HG03095 (cell line): ENCODE data around the gene FAM184B.
"Not testable (repeated sequence)": the region's sequence is repeated elsewhere in the genome, so short reads cannot be mapped to it uniquely, and the experiment has no call there.

Experiments
- ATAC-seq: cut with Tn5 transposase; IDR thresholded peaks from one replicate; pipeline ENCODE4 v1.9.1; 2021; ENCODE audit warnings: moderate library complexity; ENCODE audit not compliant: unreplicated experiment

FAM184B gene

DNA sequence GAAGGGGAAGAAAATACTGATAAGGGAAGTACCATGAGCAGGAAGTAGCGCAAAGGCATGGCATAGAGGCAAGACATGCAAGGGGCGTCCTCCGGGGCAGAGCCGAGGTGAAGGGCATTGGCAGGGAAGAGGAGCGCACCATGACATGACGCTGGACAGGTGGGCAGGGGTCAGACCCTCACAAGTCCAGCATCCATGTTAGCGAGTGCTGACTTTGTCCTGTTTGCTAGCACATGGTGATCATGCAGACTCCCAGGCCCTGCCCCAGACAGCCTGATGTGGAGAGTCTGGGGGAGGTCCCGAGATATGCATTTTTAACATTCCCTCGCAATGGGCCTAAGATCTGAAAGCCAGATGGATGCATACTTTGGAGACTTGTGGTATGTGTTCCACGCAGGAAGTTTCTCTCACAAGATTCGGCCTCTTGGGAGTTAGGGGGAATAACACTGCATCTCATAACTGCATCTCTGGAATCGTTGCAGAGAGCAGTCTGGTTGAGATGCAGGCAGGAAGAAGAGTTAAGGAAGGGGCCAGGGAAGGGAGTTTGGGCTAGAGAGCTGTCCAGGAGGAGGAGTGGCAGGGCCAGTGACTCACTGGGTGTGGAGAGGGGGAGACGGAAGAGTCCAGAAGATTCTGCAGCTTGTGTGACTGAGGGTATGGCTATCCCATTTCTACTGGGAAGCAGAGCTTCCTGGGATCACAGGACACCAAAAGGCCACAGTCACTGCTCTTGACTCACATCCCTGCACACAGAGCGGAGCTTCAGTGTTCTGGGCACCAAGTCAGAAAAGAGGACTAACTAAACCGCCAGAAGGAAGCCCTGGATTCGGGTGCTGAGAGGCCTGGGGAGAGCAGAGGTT lies 59.7 kb downstream of the FAM184B start:
- ATAC-seq = no peak

GRCh38 chr4:17719106-17719505 lies 62.3 kb downstream of the FAM184B start:
- ATAC-seq = no peak

- no peak for ATAC-seq
Observed at GRCh38 chr4:17718471-17718870, 63.0 kb downstream of the FAM184B start.

DNA sequence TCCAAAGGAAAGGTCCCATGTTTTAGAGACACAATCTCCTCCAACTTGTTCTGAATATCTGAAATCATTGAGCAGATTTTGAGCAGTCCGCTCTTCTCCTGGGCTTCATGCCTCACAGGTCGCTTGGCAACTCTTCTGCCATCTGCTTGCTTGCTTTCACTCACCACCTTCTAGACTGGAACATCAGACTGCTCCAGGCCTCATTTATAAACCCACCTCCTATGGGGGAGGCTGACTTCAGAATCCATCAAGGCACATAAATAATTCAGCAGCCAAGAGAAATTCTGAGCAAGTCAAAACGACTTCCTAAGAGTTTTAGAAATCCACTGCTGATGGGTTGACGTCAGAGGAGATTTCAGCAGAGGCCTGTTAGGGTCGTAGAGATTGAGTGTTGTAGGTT lies 64.1 kb downstream of the FAM184B start:
- no peak for ATAC-seq

GRCh38 chr4:17715511-17715910 lies 65.9 kb downstream of the FAM184B start:
- no peak for ATAC-seq

GRCh38 chr4:17713779-17714178 lies 67.6 kb downstream of the FAM184B start:
- no peak for ATAC-seq

- no peak for ATAC-seq
Observed at GRCh38 chr4:17712166-17712565, 69.3 kb downstream of the FAM184B start.

- not testable (repeated sequence) for ATAC-seq
Observed at GRCh38 chr4:17711206-17711605, 70.2 kb downstream of the FAM184B start.

- no peak for ATAC-seq
Observed at GRCh38 chr4:17709763-17710068, 71.7 kb downstream of the FAM184B start.

DNA sequence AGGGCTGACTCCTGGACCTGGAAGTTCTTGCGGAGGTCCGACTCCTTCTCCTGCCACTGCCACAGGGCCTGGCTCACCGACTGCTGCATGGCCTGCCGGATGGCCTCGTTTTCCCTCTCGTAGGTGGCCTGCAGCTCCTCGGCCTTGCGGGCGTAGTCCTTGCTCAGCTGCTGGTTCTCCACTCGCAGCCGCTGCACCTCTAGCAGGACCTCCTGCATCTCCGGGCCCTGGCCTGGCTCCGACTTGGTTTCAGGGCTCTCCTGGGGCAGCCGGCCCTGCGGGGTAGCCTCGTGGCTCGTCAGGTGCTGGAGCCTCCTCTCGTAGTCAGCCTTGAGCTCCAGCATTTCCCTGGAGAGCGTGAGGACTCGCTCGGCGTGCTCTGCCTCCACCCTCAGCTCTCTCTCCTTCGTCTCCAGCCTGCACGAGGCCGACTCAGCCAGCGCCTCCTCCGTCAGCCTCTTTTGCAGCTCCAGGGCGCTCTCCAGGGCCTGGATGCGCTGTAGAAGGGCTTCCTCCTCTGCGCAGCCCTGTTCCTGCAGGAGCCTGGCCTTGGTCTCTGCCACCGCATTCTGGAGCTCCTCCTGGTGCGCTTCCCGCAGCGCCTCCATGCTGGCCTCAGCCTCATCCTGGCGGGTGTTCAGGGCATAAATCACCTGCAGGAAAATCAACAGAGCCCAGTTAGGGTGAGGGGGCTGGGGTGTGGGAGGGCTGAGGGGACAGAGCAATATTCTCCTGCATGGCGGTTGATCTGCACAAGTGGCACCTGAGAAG lies 72.2 kb downstream of the FAM184B start:
- no peak for ATAC-seq

DNA sequence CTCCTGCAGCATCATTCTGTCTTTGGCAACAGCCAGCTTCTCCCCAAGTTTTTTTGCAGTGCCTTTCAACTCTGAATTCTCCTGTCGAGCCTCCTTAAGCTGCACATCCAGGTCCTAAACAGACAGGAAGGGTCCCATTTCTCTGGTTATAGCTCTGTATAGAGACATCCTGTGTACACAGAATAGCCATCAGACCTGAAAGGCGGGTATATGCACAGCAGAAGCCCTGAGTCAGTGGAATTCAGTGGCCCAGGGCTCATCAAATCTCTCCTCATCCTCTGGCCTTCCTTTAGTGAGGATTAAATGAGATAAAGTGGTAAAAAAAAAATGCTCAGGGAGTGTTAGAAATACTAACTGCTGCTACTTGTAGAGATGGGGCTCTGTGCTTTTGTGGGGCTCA lies 73.8 kb downstream of the FAM184B start:
- ATAC-seq = no peak

- ATAC-seq = no peak
Observed at GRCh38 chr4:17705107-17705506, 76.3 kb downstream of the FAM184B start.

DNA sequence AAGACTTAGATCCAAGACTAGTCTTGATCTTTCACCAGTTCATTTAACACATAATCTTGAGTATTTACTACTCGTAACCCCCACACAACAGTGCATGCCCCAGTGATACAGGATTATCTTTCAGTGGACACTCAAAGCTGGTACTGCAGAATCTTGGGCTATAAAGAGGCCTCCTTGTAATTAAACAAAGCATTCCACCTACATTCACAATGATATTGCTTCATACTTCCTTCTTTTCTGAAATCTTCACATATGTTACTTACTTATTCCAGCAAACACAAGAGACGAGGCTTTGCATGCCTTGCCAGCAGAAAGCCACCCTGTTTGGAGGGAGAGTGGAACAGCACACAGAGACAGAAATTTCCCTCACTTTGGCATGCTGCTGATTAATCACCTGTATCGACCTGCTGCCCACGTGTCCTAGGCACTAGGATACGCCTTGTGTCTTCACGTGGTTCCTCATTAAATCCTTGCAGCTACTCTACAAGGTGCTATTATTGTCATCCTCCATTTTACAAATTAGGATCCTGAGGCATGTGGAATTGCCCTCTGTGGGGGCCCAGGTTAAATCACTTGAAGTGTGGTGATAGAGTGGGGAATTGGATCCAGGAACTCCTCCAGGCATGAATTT lies 77.3 kb downstream of the FAM184B start:
- ATAC-seq = no peak

GRCh38 chr4:17702641-17703040 lies 78.8 kb downstream of the FAM184B start:
- ATAC-seq = no peak

DNA sequence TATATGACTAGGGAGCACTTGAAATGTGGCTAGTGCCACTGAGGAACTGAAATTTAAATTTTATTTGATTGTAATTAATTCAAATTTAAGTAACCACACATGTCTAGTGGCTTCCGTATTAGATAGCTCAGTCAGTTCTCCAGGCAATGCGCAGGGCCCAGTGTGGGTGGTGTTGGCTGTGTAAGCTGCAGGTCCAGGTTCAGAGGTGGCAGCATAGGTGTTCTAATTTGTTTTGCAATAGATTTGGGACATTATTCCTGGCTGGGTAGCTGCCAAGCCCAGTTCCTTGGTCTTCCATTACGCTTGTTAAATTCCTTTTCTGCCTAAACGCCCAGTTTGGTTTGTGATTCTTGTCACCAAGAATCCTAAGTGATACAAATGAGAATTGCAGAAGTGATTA lies 79.5 kb downstream of the FAM184B start:
- ATAC-seq = no peak

DNA sequence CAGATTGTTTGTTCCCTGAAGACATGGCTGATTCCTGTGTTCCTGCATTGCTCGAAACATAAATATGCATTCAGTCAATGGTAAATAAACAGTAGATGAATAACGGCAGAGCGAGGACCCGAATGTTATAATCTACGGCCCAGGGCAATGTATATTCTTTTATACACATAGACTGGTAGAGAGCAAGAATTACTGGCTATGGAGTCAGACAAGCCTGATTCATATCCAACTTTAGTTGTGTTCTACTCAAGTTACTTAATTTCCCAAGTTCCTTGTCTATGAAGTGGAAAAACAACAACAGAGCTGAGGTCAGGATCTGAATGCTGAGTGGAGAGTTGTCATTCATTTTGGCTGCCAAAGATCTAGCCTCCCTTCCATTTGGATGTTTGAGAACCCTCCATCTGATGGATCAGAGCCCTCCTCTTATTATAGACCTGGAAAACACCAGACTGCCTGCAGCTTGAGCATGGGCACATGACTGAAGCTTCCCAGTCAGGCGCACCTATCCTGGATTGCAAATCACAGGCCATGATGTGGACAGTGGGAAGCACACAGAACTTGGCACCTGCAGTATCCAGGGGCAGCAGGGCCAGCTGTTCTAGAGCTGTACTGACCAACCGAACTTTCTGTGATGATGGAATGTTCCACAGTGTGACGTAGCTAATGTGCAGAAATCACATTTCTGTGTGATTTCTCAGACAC lies 80.1 kb downstream of the FAM184B start:
- ATAC-seq = no peak

GRCh38 chr4:17699380-17699779 lies 82.0 kb downstream of the FAM184B start:
- no peak for ATAC-seq

DNA sequence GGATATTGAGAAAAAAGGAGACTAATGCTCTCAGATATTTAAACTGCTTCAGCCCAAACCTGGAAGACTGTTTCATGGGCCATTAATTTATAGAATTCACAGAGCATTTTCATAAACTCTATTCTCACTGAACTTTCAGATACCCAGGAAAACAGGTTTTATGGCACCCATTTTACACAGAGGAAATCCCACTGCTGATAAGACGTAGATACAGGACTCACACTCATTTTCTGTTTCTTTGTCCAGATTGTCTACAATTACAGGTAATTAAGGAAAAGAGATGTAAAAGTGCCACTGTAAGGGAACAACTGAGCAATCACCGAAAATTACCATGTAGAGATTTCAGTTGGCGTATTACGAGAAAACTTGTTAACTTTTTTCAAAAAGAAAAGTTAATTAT lies 83.3 kb downstream of the FAM184B start:
- no peak for ATAC-seq

DNA sequence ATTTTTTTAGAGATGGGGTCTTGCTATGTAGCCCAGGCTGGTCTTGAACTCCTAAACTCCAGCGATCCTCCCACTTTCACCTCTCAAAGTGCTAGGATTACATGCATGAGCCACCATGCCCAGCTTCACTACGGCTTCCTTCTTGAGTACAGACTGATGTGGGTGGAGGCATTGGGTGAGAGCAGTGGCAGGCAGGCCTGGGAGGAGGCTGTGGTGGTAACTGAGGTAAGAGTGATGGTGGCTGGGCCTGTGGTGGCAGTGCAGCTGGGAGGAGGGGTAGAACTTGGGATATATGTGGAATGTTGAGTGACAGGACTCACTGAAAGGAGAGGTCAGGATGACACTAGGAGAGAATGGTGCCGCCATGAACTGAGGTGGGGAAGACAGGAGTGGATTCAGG lies 86.1 kb downstream of the FAM184B start:
- no peak for ATAC-seq

GRCh38 chr4:17694552-17694951 lies 86.9 kb downstream of the FAM184B start:
- ATAC-seq = no peak

GRCh38 chr4:17690898-17691297 lies 90.5 kb downstream of the FAM184B start:
- ATAC-seq = no peak
